Hematopoietic multipotent progenitor cell treated with erythropoietin and hydrocortisone succinate and interleukin-3 and kit ligand, for 17 days (in vitro differentiated cells): Measurements from ENCODE around the gene ZNF746.
"Not testable (repeated sequence)": the region's sequence is repeated elsewhere in the genome, so short reads cannot be mapped to it uniquely, and the experiment has no call there.

ENCODE experiments used
- DNase-seq: peaks from one replicate; pipeline ENCODE4 v3.0.0-alpha.2; 2015; ENCODE audit warnings: low spot score

ZNF746 gene

GRCh38 chr7:149459540-149460452 lies 37.8 kb downstream of the ZNF746 start:
- no peak for DNase-seq

- DNase-seq, result no peak
Observed at GRCh38 chr7:149459201-149459539, 38.4 kb downstream of the ZNF746 start.

- DNase-seq, result no peak
Observed at GRCh38 chr7:149458235-149458634, 39.4 kb downstream of the ZNF746 start.

- DNase-seq, result no peak
Observed at GRCh38 chr7:149457766-149458165, 39.8 kb downstream of the ZNF746 start.

- peak; percentile 58 for DNase-seq
Observed at GRCh38 chr7:149456506-149457421, 40.8 kb downstream of the ZNF746 start.

GRCh38 chr7:149455175-149455950 lies 42.2 kb downstream of the ZNF746 start:
- DNase-seq, result no peak

- no peak for DNase-seq
Observed at GRCh38 chr7:149454750-149455149, 42.9 kb downstream of the ZNF746 start.

- no peak for DNase-seq
Observed at GRCh38 chr7:149454006-149454405, 43.6 kb downstream of the ZNF746 start.

GRCh38 chr7:149450821-149451220 lies 46.8 kb downstream of the ZNF746 start:
- no peak for DNase-seq

GRCh38 chr7:149449897-149450296 lies 47.7 kb downstream of the ZNF746 start:
- no peak for DNase-seq

GRCh38 chr7:149448961-149449360 lies 48.6 kb downstream of the ZNF746 start:
- no peak for DNase-seq

GRCh38 chr7:149446026-149446425 lies 51.6 kb downstream of the ZNF746 start:
- DNase-seq, result not testable (repeated sequence)

- no peak for DNase-seq
Observed at GRCh38 chr7:149444287-149444686, 53.3 kb downstream of the ZNF746 start.

- DNase-seq, result no peak
Observed at GRCh38 chr7:149443523-149443922, 54.1 kb downstream of the ZNF746 start.

- no peak for DNase-seq
Observed at GRCh38 chr7:149442924-149443323, 54.7 kb downstream of the ZNF746 start.

GRCh38 chr7:149440222-149440621 lies 57.4 kb downstream of the ZNF746 start:
- DNase-seq, result no peak

- DNase-seq, result no peak
Observed at GRCh38 chr7:149436358-149436757, 61.3 kb downstream of the ZNF746 start.

- DNase-seq, result no peak
Observed at GRCh38 chr7:149433124-149433523, 64.5 kb downstream of the ZNF746 start.

- no peak for DNase-seq
Observed at GRCh38 chr7:149432121-149432691, 65.4 kb downstream of the ZNF746 start.

GRCh38 chr7:149431486-149432120 lies 66.0 kb downstream of the ZNF746 start:
- DNase-seq, result no peak

- DNase-seq, result no peak
Observed at GRCh38 chr7:149430192-149430591, 67.4 kb downstream of the ZNF746 start.
